GM12874 (cell line): ENCODE measurements around the gene COL24A1.

Experiments used
- CTCF ChIP-seq: IDR thresholded peaks from 2 replicates; pipeline ENCODE4 v1.5.1; 2011; ENCODE audit warnings: low read depth, mild to moderate bottlenecking, control low read depth, low read length, moderate library complexity; ENCODE audit not compliant: insufficient read depth

The COL24A1 gene

GRCh38 chr1:85718678-85719340 is 437.8 kb downstream of the COL24A1 start:
- no peak for TF ChIP-seq CTCF

DNA sequence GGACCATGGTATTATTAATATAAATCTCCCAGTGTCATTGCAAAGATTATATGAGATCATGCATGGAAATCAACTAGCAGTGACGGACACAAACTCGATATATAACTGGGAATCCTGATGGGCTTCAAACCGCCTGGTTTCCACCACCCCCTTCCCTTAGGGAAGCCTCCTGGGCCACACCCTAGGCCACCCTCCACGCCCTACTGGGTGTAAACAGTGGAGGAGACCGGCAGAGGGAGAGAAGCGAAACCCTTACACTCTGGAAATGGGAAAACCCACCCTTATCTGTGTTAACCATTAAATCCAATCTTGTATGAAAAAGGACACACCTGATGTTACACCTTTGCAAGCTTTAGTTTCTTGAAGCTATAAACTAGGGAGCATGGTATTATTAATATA is 447.7 kb downstream of the COL24A1 start:
- TF ChIP-seq CTCF: no peak

GRCh38 chr1:85707990-85708828 is 448.4 kb downstream of the COL24A1 start, which contains the start of gene ZNHIT6:
Gene ZNHIT6 (minus strand): TSS chr1:85708433. CDS start chr1:85708284, 149 bp downstream.
- TF ChIP-seq CTCF: peak; percentile 30

DNA sequence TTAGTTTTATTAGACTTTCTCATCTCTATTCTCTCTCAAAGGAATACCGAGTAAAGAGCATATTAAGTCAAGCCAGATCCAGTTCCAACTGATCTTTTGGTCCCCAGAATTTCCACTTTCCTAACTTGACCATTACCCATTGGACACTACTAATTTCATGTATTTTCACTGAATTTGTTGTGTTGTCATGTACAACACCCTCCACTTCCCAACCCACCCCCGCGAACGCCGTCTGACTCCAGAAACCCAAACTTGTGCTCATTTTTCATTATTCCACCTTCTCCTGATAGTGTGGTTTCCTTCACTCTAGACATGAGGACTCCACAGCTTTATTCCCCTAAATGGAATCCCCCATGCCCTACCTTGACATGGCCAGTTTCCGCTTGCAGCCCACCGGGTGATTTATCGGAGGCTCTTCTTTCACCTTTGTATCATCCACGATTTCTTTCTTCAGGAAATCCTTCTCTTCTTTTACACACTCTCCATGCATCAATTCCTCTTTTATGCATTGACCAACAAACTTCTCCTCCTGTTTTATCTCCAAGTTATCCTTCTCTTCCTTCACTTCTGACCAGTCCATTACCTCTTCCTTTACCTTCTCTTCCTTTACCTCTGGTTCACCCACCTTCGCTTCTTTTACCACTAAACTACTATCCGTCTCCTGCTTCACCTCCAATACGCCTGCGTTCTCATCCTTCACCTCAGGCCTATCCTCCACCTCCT is 449.1 kb downstream of the COL24A1 start:
- no peak for TF ChIP-seq CTCF

GRCh38 chr1:85705940-85706339 is 450.6 kb downstream of the COL24A1 start:
- no peak for TF ChIP-seq CTCF

GRCh38 chr1:85700422-85700821 is 456.1 kb downstream of the COL24A1 start:
- TF ChIP-seq CTCF: no peak

GRCh38 chr1:85697895-85698294 is 458.7 kb downstream of the COL24A1 start:
- no peak for TF ChIP-seq CTCF
